ENCODE data around the gene PSMB8. TPM values are rescaled to one million over a fixed set of nuclear protein-coding genes. Genes with fewer than 3 reads are reported as not detected.
A peak's percentile ranks its signal among the peaks of the same experiment; 100 is the strongest.

Gene PSMB8
- total and polyA plus RNA-seq, 2 of the 4 experiments (the other 2 are of a cell fraction): 31.6 to 33.3 TPM

GRCh38 chr6:32867554-32868256, 23.9 kb upstream of the PSMB8 start:
- H3K79me1 ChIP-seq (ENCODE audit: low read depth in 1 of 2, low read length in 2 of 2): no peaks in the 10 kb centered on the region
- no peak overlapping the region for H4K8ac ChIP-seq (ENCODE audit: low read depth in 2 of 2, low read length in 2 of 2)
- no peak overlapping the region for H2AFZ ChIP-seq (replicated peaks; ENCODE audit: low read length, poor library complexity)
- no peak overlapping the region for H2BK15ac ChIP-seq (ENCODE audit: low read depth, low read length)
- DNase-seq: no peak
- no peak overlapping the region for H4K91ac ChIP-seq (ENCODE audit: insufficient read depth, low read depth, low read length)
- no peak overlapping the region for H4K5ac ChIP-seq (ENCODE audit: low read depth, low read length)
- H3K9ac ChIP-seq (ENCODE audit: low read depth, low read length): no peak overlapping the region
- H3K4ac ChIP-seq (ENCODE audit: low read depth, low read length): no peak overlapping the region
- BruUV-seq (replicated peaks): no TSS peak
- no peak overlapping the region for H3K23ac ChIP-seq (ENCODE audit: low read depth, low read length)
- H3K4me3 ChIP-seq (ENCODE audit: insufficient read depth, low read depth, low read length): no peak overlapping the region
- H3K18ac ChIP-seq (ENCODE audit: low read depth, low read length): no peak overlapping the region
- H3K14ac ChIP-seq (replicated peaks; ENCODE audit: low read depth, low read length): no peak overlapping the region
- no CpG with 5 or more reads among the region's 8 CpGs for WGBS, 2 experiments (ENCODE audit: extremely low coverage in 2 of 2, insufficient read length in 1 of 2)
- H2BK120ac ChIP-seq (ENCODE audit: low read depth, low read length): no peak overlapping the region
- no peaks in the 10 kb centered on the region for H3K9me1 ChIP-seq (ENCODE audit: insufficient read depth, low read length)
- H2AK9ac ChIP-seq (replicated peaks; ENCODE audit: low read depth, low read length, poor library complexity): no peak overlapping the region
- no peak overlapping the region for H3K27ac ChIP-seq (ENCODE audit: insufficient read depth, low read length)
- dilution Hi-C loops (cut with HindIII; ENCODE audit: low sequenced_read_pairs, unreplicated experiment) (no loop called here), intact Hi-C loops (cut with micrococcal nuclease) (loop anchor here (1.0 to 10.0 kb wide), 6 partner anchors 29 to 452 kb away; partner anchors contain the start of genes HLA-DQB1 and TAP2), in situ Hi-C loops (cut with MboI; ENCODE audit: low sequenced_read_pairs) (no loop called here)
- no peak overlapping the region for H2AK5ac ChIP-seq (ENCODE audit: low read depth, low read length)
- POLR2A ChIA-PET (ENCODE audit: unreplicated experiment): interaction anchor here (0.6 to 1.6 kb wide), 4 partner anchors 10 to 104 kb away, joined by 3 to 8 read pairs (median 4); partner anchors contain the start of gene TAP2
- H3K27me3 ChIP-seq (ENCODE audit: control insufficient read depth, insufficient read depth, low read length): peaks cover 19% of the 10 kb centered on the region
- no peaks in the 10 kb centered on the region for H3K9me3 ChIP-seq (ENCODE audit: control insufficient read depth, insufficient read depth, low read length)
- no peak overlapping the region for H3K56ac ChIP-seq (ENCODE audit: extremely low read depth, insufficient read depth, low read length)
- CTCF ChIA-PET: interaction anchor here (0.6 to 3.0 kb wide), 18 partner anchors 9 to 622 kb away, joined by 3 to 38 read pairs (median 6); partner anchors contain the start of genes PSMB9, TAP1 and TAP2
- no peaks in the 10 kb centered on the region for H4K20me1 ChIP-seq (ENCODE audit: insufficient read depth, low read length)
- no peaks in the 10 kb centered on the region for H3K36me3 ChIP-seq (ENCODE audit: control insufficient read depth, insufficient read depth, low read length)
- no peaks in the 10 kb centered on the region for H3K4me1 ChIP-seq (ENCODE audit: control insufficient read depth, insufficient read depth, low read length)
- no peak overlapping the region for H3K4me2 ChIP-seq (ENCODE audit: low read depth, low read length)
- H2BK20ac ChIP-seq (ENCODE audit: low read depth, low read length): no peak overlapping the region
- H2BK5ac ChIP-seq (ENCODE audit: low read depth, low read length, poor library complexity, severe bottlenecking): no peak overlapping the region
- peak; percentile 35 for ATAC-seq (ENCODE audit: low read depth)
- TF ChIP-seq SMC3 (IDR thresholded peaks at IDR 0.05; ENCODE audit: low read depth, low read length) (no peak), CHD1 (IDR thresholded peaks at IDR 0.05; ENCODE audit: low read depth, low read length) (no peak), USF2 (IDR thresholded peaks at IDR 0.05; ENCODE audit: low read depth, low read length) (no peak), CEBPB (IDR thresholded peaks at IDR 0.05; ENCODE audit: low read depth, low read length) (no peak), ELK1 (IDR thresholded peaks at IDR 0.05; ENCODE audit: borderline replicate concordance, low read depth, low read length) (no peak), BHLHE40 (IDR thresholded peaks at IDR 0.05; ENCODE audit: low read depth, low read length) (no peak), POLR2A (IDR thresholded peaks at IDR 0.05; ENCODE audit: low read depth, low read length) (no peak), MXI1 (IDR thresholded peaks at IDR 0.05; ENCODE audit: borderline replicate concordance, low read depth, low read length) (no peak), RCOR1 (IDR thresholded peaks at IDR 0.05; ENCODE audit: insufficient replicate concordance, low read length) (no peak), NFE2L2 (IDR thresholded peaks at IDR 0.05; ENCODE audit: low read depth, low read length) (no peak), MAFK (IDR thresholded peaks at IDR 0.05; ENCODE audit: low read depth, low read length) (no peak), RFX5 (IDR thresholded peaks at IDR 0.05; ENCODE audit: low read depth, low read length) (no peak), MAZ (IDR thresholded peaks at IDR 0.05; ENCODE audit: borderline replicate concordance, low read depth, low read length) (no peak), CTCF (conservative IDR thresholded peaks at IDR 0.05; ENCODE audit: low read depth, low read length) (no peak), RAD21 (IDR thresholded peaks at IDR 0.05; ENCODE audit: low read length) (no peak)

Measured in IMR-90 (cell line).